Renal cortical epithelial cell (primary cell): ENCODE data around the gene CCDC183. TPM values are rescaled to one million over a fixed set of nuclear protein-coding genes. Genes with fewer than 3 reads are reported as not detected.
"Not testable (repeated sequence)": the region's sequence is repeated elsewhere in the genome, so short reads cannot be mapped to it uniquely, and the experiment has no call there.

Experiments used
- DNase-seq: peaks from one replicate; pipeline ENCODE4 v3.0.0-alpha.2; 2011; ENCODE audit warnings: low read depth
- total RNA-seq: library from RNA; depleted of rRNA; stranded (reverse); fragments of >200 nt; gene quantifications from 2 replicates; pipeline ENCODE4 v1.2.3, GENCODE V29; 2014

CCDC183 gene
- total RNA-seq, 1 donor from 2014 or later = 0.94 TPM

- no peak for DNase-seq
Measured at GRCh38 chr9:136784997-136785361, 11.2 kb upstream of the CCDC183 start.

GRCh38 chr9:136785565-136786355 lies 10.4 kb upstream of the CCDC183 start:
- not testable (repeated sequence) for DNase-seq

GRCh38 chr9:136786451-136786850 lies 9.7 kb upstream of the CCDC183 start:
- DNase-seq = no peak

- not testable (repeated sequence) for DNase-seq
Measured at GRCh38 chr9:136786983-136787382, 9.2 kb upstream of the CCDC183 start.

GRCh38 chr9:136787690-136788400 lies 8.3 kb upstream of the CCDC183 start:
- DNase-seq = no peak

- DNase-seq = not testable (repeated sequence)
Measured at GRCh38 chr9:136788644-136789522, 7.3 kb upstream of the CCDC183 start.

GRCh38 chr9:136789523-136789937 lies 6.6 kb upstream of the CCDC183 start:
- no peak for DNase-seq

GRCh38 chr9:136790640-136791515 lies 5.3 kb upstream of the CCDC183 start, which contains the start of gene TMEM141:
Gene TMEM141 (plus strand): TSS chr9:136791344. CDS start chr9:136791371, 27 bp downstream.
- DNase-seq = peak; percentile 94

GRCh38 chr9:136791516-136792276 lies 4.4 kb upstream of the CCDC183 start:
- DNase-seq = no peak

GRCh38 chr9:136792321-136793085 lies 3.6 kb upstream of the CCDC183 start:
- DNase-seq = no peak

- no peak for DNase-seq
Measured at GRCh38 chr9:136793086-136793946, 2.8 kb upstream of the CCDC183 start.

- no peak for DNase-seq
Measured at GRCh38 chr9:136794281-136794999, 1.7 kb upstream of the CCDC183 start.

- DNase-seq = no peak
Measured at GRCh38 chr9:136795000-136795348, 1.2 kb upstream of the CCDC183 start.

GRCh38 chr9:136796775-136797347 lies 723 bp downstream of the CCDC183 start:
- not testable (repeated sequence) for DNase-seq

GRCh38 chr9:136798708-136799078 lies 2.6 kb downstream of the CCDC183 start:
- DNase-seq = no peak

GRCh38 chr9:136799079-136799853 lies 3.1 kb downstream of the CCDC183 start:
- no peak for DNase-seq
